Pancreas (tissue), 10 donors: ENCODE measurements around the gene TMEM9. TPM values are rescaled to one million over a fixed set of nuclear protein-coding genes. Genes with fewer than 3 reads are reported as not detected.

ENCODE experiments used
- ATAC-seq, 4 donors: fragments of 200-7000 bp; cut with Tn5 transposase; one replicate each; pipeline versions ENCODE4 v1.8.0 to v1.9.1; 2020; ENCODE audit warnings: mild to moderate bottlenecking in 4 of 4, moderate library complexity in 4 of 4
- DNase-seq, 6 donors: peaks; one replicate each; pipeline ENCODE4 v3.0.0-alpha.2; 2020
- FAIRE-seq: peaks from 2 replicates; lab custom pipeline; 2012; peaks lifted over from hg19 to GRCh38; lab: Jason Lieb, UNC
- H3K27ac ChIP-seq, 4 donors: fragments of 200-600 bp; sonication (generic); 1 replicate in 3 of 4; 2 replicates in 1 of 4; pipeline versions ENCODE4 v1.5.0 to v1.8.0; 2020
- H3K27me3 ChIP-seq, 4 donors: fragments of 200-600 bp; one replicate each; pipeline ENCODE4 v1.8.0; 2021
- H3K36me3 ChIP-seq, 3 donors: fragments of 200-600 bp; sonication (generic) in 1 of 3; one replicate each; pipeline versions ENCODE4 v1.5.0 to v1.8.0; 2020 to 2021
- H3K4me1 ChIP-seq, 3 donors: fragments of 200-600 bp; one replicate each; pipeline ENCODE4 v1.8.0; 2021
- H3K4me3 ChIP-seq, 4 donors: fragments of 200-600 bp; sonication (generic) in 2 of 4; one replicate each; pipeline versions ENCODE4 v1.5.0 to v1.8.0; 2020 to 2021
- H3K9me3 ChIP-seq, 4 donors: fragments of 200-600 bp; one replicate each; pipeline ENCODE4 v1.8.0; 2021
- CTCF ChIP-seq, 4 donors: fragments of 200-600 bp; sonication (generic) in 3 of 4; IDR thresholded peaks; one replicate each; pipeline versions ENCODE4 v1.5.0 to v1.8.0; 2021; ENCODE audit warnings: antibody characterized with exemption in 4 of 4
- WGBS, 2 donors: extraction: QIAGEN DNeasy Blood & Tissue Kit; methylation state at CpG; one replicate each; pipeline ENCODE4 v1.1.7; 2013; 5-methylcytosine and 5-hydroxymethylcytosine counted together
- intact Hi-C, 3 donors: fragments of 100-400 bp; cut with DNase I; formaldehyde crosslinking; loops; one replicate each; pipeline versions ENCODE4 v1.11.1 to v1.14.2; 2022
- polyA plus RNA-seq, 2 donors: library from polyadenylated mRNA; stranded (reverse); fragments of 200-250 nt; gene quantifications; one replicate each; pipeline ENCODE4 v1.2.3, GENCODE V29; 2013
- total RNA-seq, 6 donors: library from RNA; stranded (reverse); fragmentation: NEBNext Ultra II Directional in 4 of 6; extraction: Animal tissue kit (Norgen Biotek cat#: 25700) in 4 of 6; gene quantifications; one replicate each; pipeline versions ENCODE4 v1.2.1 to v1.2.4, GENCODE V29; 2021 to 2023
- donor health status: healthy with polysubstance abuse.
- donor health status: DM: no; HTN: no; CAD: no; lungs with moderate emphysema.
- donor health status: DM: no; HTN: no; CAD: no.
- donor health status: control.
- donor health status: control.
- donor health status: Bipolar disorder and iron deficiency.
- donor health status: DM: yes; HTN: yes; CAD: no.
- donor health status: DM: no; HTN: no; CAD: no.
- donor health status: DM: no; HTN: no; CAD: no.
- donor health status: DM: yes; HTN: yes; CAD: no.

The TMEM9 gene
- total and polyA plus RNA-seq, 8 donors: 21.3 to 87.7 (median 37.5) TPM

- Histone ChIP-seq H3K27me3 (no peaks in the 10 kb centered on the region), H3K27ac (no peak overlapping the region), H3K4me1 (peaks cover 3 to 15% (median 10%) of the 10 kb centered on the region in 3 donors), H3K4me3 (no peak overlapping the region), H3K36me3 (peaks cover 0 to 7% (median 6%) of the 10 kb centered on the region in 3 donors), H3K9me3 (no peaks in the 10 kb centered on the region)
- DNase-seq (no peak), ATAC-seq (no peak), FAIRE-seq (no peak)
- intact Hi-C loops: no loop called here
- TF ChIP-seq CTCF (IDR thresholded peaks at IDR 0.05): no peak
- WGBS, 2 donors: 85 to 86% methylated on average over 8 of the region's 8 CpGs
These were observed 17.8 kb downstream of the TMEM9 start for GRCh38 chr1:201136355-201137023.

- whole genome bisulfite sequencing, 2 donors: 60 to 67% methylated on average over 6 of the region's 6 CpGs
- Histone ChIP-seq H3K36me3 (no peaks in the 10 kb centered on the region), H3K9me3 (no peaks in the 10 kb centered on the region), H3K27ac (no peak overlapping the region), H3K27me3 (no peaks in the 10 kb centered on the region), H3K4me3 (no peak overlapping the region), H3K4me1 (peaks cover 3 to 15% (median 10%) of the 10 kb centered on the region in 3 donors)
- no peak for TF ChIP-seq CTCF (IDR thresholded peaks at IDR 0.05)
- DNase-seq (peak in 2 of 6 donors; percentile 18 to 33), FAIRE-seq (no peak), ATAC-seq (peak; percentile 37 to 73 (median 48))
- intact Hi-C loops: no loop called here
These were observed 19.9 kb downstream of the TMEM9 start for GRCh38 chr1:201134405-201134804.

GRCh38 chr1:201131398-201131797 is 22.9 kb downstream of the TMEM9 start:
- H3K27me3 ChIP-seq: no peaks in the 10 kb centered on the region
- H3K27ac ChIP-seq: no peak overlapping the region
- H3K9me3 ChIP-seq: no peaks in the 10 kb centered on the region
- no peaks in the 10 kb centered on the region for H3K36me3 ChIP-seq
- intact Hi-C loops: no loop called here
- no peak for FAIRE-seq
- H3K4me1 ChIP-seq: peaks cover 2 to 3% (median 2%) of the 10 kb centered on the region in 3 donors
- no peak overlapping the region for H3K4me3 ChIP-seq
- TF ChIP-seq CTCF (IDR thresholded peaks at IDR 0.05): no peak
- WGBS, 2 donors: 38% methylated on average over 4 of the region's 4 CpGs
- no peak for DNase-seq
- ATAC-seq: no peak

GRCh38 chr1:201128962-201129361 is 25.3 kb downstream of the TMEM9 start:
- H3K9me3 ChIP-seq: no peaks in the 10 kb centered on the region
- WGBS, 2 donors: 82 to 90% methylated on average over 13 of the region's 13 CpGs
- peaks cover 22 to 24% (median 24%) of the 10 kb centered on the region in 3 donors for H3K4me1 ChIP-seq
- H3K27me3 ChIP-seq: no peaks in the 10 kb centered on the region
- H3K27ac ChIP-seq: no peak overlapping the region
- FAIRE-seq (no peak), DNase-seq (peak in 1 of 6 donors; percentile 56), ATAC-seq (no peak)
- H3K36me3 ChIP-seq: no peaks in the 10 kb centered on the region
- intact Hi-C loops: no loop called here
- H3K4me3 ChIP-seq: peak overlapping the region in 1 of 4 donors; percentile 38
- no peak for TF ChIP-seq CTCF (IDR thresholded peaks at IDR 0.05)

- 54 to 61% methylated on average over 9 of the region's 9 CpGs for WGBS, 2 donors
- H3K27ac ChIP-seq: peak overlapping the region in 2 of 4 donors; percentile 76 to 79
- no peak for ATAC-seq
- peak overlapping the region in 2 of 4 donors; percentile 38 to 39 for H3K4me3 ChIP-seq
- intact Hi-C loops: no loop called here
- TF ChIP-seq CTCF (IDR thresholded peaks at IDR 0.05): no peak
- H3K27me3 ChIP-seq: no peaks in the 10 kb centered on the region
- FAIRE-seq: no peak
- no peaks in the 10 kb centered on the region for H3K9me3 ChIP-seq
- H3K36me3 ChIP-seq: no peaks in the 10 kb centered on the region
- peak in 1 of 6 donors; percentile 7 for DNase-seq
- peaks cover 22 to 29% (median 29%) of the 10 kb centered on the region in 3 donors for H3K4me1 ChIP-seq
These were observed 25.8 kb downstream of the TMEM9 start for GRCh38 chr1:201128476-201128875.
